ENCODE data around the gene PARD3B. TPM values are rescaled to one million over a fixed set of nuclear protein-coding genes. Genes with fewer than 3 reads are reported as not detected.

The PARD3B gene
- total RNA-seq, 1 experiment from 2014 or later: 7.6 TPM

GRCh38 chr2:204574486-204574885, 29.2 kb downstream of the PARD3B start:
- BruUV-seq (replicated peaks): no TSS peak
- H3K36me3 ChIP-seq (ENCODE audit: insufficient read depth, low read length, poor library complexity, severe bottlenecking): no peaks in the 10 kb centered on the region
- H3K27ac ChIP-seq (ENCODE audit: low read depth, low read length, poor library complexity, severe bottlenecking): no peak overlapping the region
- ChIA-PET CTCF (no interaction called here), POLR2A (ENCODE audit: low non-redundant PET) (no interaction called here)
- H3K9me3 ChIP-seq (ENCODE audit: low read depth, low read length, poor library complexity, severe bottlenecking): no peaks in the 10 kb centered on the region
- H3K4me1 ChIP-seq (ENCODE audit: insufficient read depth, low read length, poor library complexity, severe bottlenecking): no peaks in the 10 kb centered on the region
- TF ChIP-seq CTCF (conservative IDR thresholded peaks at IDR 0.05; ENCODE audit: low read depth, low read length) (no peak), EZH2 (IDR thresholded peaks at IDR 0.05; ENCODE audit: borderline replicate concordance, low read depth, low read length, poor library complexity, severe bottlenecking) (no peak)
- H3K4me3 ChIP-seq (ENCODE audit: low read depth, low read length, poor library complexity, severe bottlenecking): no peak overlapping the region
- no peak for DNase-seq (ENCODE audit: low spot score)
- no peaks in the 10 kb centered on the region for H3K27me3 ChIP-seq (replicated peaks; ENCODE audit: insufficient read depth, low read depth, low read length, poor library complexity)
- intact Hi-C loops (cut with micrococcal nuclease; ENCODE audit: unreplicated experiment): no loop called here

- H3K4me1 ChIP-seq (ENCODE audit: insufficient read depth, low read length, poor library complexity, severe bottlenecking): no peaks in the 10 kb centered on the region
- POLR2A ChIA-PET (ENCODE audit: low non-redundant PET): no interaction called here
- H3K27me3 ChIP-seq (replicated peaks; ENCODE audit: insufficient read depth, low read depth, low read length, poor library complexity): no peaks in the 10 kb centered on the region
- H3K27ac ChIP-seq (ENCODE audit: low read depth, low read length, poor library complexity, severe bottlenecking): no peak overlapping the region
- H3K36me3 ChIP-seq (ENCODE audit: insufficient read depth, low read length, poor library complexity, severe bottlenecking): no peaks in the 10 kb centered on the region
- TF ChIP-seq EZH2 (IDR thresholded peaks at IDR 0.05; ENCODE audit: borderline replicate concordance, low read depth, low read length, poor library complexity, severe bottlenecking) (no peak), CTCF (conservative IDR thresholded peaks at IDR 0.05; ENCODE audit: low read depth, low read length) (no peak)
- H3K9me3 ChIP-seq (ENCODE audit: low read depth, low read length, poor library complexity, severe bottlenecking): no peaks in the 10 kb centered on the region
- H3K4me3 ChIP-seq (ENCODE audit: low read depth, low read length, poor library complexity, severe bottlenecking): no peak overlapping the region
- no peak for DNase-seq (ENCODE audit: low spot score)
- intact Hi-C loops (cut with micrococcal nuclease; ENCODE audit: unreplicated experiment): no loop called here
- CTCF ChIA-PET: no interaction called here
- BruUV-seq (replicated peaks): no TSS peak
These were observed 30.2 kb downstream of the PARD3B start for GRCh38 chr2:204575463-204575862.

- H3K27ac ChIP-seq (ENCODE audit: low read depth, low read length, poor library complexity, severe bottlenecking): no peak overlapping the region
- POLR2A ChIA-PET (ENCODE audit: low non-redundant PET): no interaction called here
- H3K9me3 ChIP-seq (ENCODE audit: low read depth, low read length, poor library complexity, severe bottlenecking): no peaks in the 10 kb centered on the region
- H3K4me3 ChIP-seq (ENCODE audit: low read depth, low read length, poor library complexity, severe bottlenecking): no peak overlapping the region
- no TSS peak for BruUV-seq (replicated peaks)
- DNase-seq (ENCODE audit: low spot score): no peak
- CTCF ChIA-PET: no interaction called here
- H3K36me3 ChIP-seq (ENCODE audit: insufficient read depth, low read length, poor library complexity, severe bottlenecking): no peaks in the 10 kb centered on the region
- intact Hi-C loops (cut with micrococcal nuclease; ENCODE audit: unreplicated experiment): no loop called here
- H3K27me3 ChIP-seq (replicated peaks; ENCODE audit: insufficient read depth, low read depth, low read length, poor library complexity): no peaks in the 10 kb centered on the region
- TF ChIP-seq CTCF (conservative IDR thresholded peaks at IDR 0.05; ENCODE audit: low read depth, low read length) (no peak), EZH2 (IDR thresholded peaks at IDR 0.05; ENCODE audit: borderline replicate concordance, low read depth, low read length, poor library complexity, severe bottlenecking) (no peak)
- H3K4me1 ChIP-seq (ENCODE audit: insufficient read depth, low read length, poor library complexity, severe bottlenecking): no peaks in the 10 kb centered on the region
These were observed 31.2 kb downstream of the PARD3B start for GRCh38 chr2:204576362-204576979.

All from A673 (cell line).